ENCODE measurements around the gene SCN5A. TPM values are rescaled to one million over a fixed set of nuclear protein-coding genes. Genes with fewer than 3 reads are reported as not detected.

Gene SCN5A
- total and polyA plus RNA-seq, 2 of the 13 experiments (the other 11 are each of a cell fraction or from before 2014, with no cell fraction given): 0.22 TPM; not detected in 1

GRCh38 chr3:38652934-38653333 is 3.4 kb upstream of the SCN5A start (continued):
- TF ChIP-seq HIC2 (CRISPR knock-in tag; IDR thresholded peaks at IDR 0.05; ENCODE audit: low read depth) (no peak), ZFP62 (CRISPR knock-in tag; IDR thresholded peaks at IDR 0.05) (no peak)

GRCh38 chr3:38651153-38651789 is 1.8 kb upstream of the SCN5A start:
- Histone ChIP-seq H3K4me3 (replicated peaks in 1 of 3; ENCODE audit: insufficient read depth in 1 of 3, low read depth in 2 of 3, low read length in 3 of 3) (no peak overlapping the region), H3K9ac (ENCODE audit: insufficient read depth, low read depth, low read length) (no peak overlapping the region), H4K20me1 (ENCODE audit: insufficient read depth, low read length) (no peaks in the 10 kb centered on the region), H3K27ac (ENCODE audit: extremely low read length, insufficient read depth, low read length) (no peak overlapping the region), H3K27me3 (ENCODE audit: control insufficient read depth in 1 of 2, insufficient read depth in 2 of 2, low read length in 2 of 2) (peaks cover 2 to 39% of the 10 kb centered on the region in 2 experiments), H3K79me2 (ENCODE audit: insufficient read depth, low read length) (no peaks in the 10 kb centered on the region), H3K4me2 (ENCODE audit: low read depth, low read length) (no peak overlapping the region), H3K4me1 (ENCODE audit: insufficient read depth, low read length) (peaks cover 13% of the 10 kb centered on the region), H3K36me3 (replicated peaks in 1 of 2; ENCODE audit: control insufficient read depth in 1 of 2, insufficient read depth in 2 of 2, low read length in 2 of 2) (no peaks in the 10 kb centered on the region), H2AFZ (ENCODE audit: low read length) (no peak overlapping the region), H3K9me3 (ENCODE audit: low read length) (no peaks in the 10 kb centered on the region)
- FAIRE-seq (peak; percentile 86), DNase-seq (ENCODE audit: low spot score) (peak; percentile 45), ATAC-seq (peak; percentile 71)
- BruUV-seq (replicated peaks): no TSS peak
- intact Hi-C loops (cut with micrococcal nuclease; ENCODE audit: unreplicated experiment) (loop anchor here (1.0 to 10.0 kb wide), 2 partner anchors 130 to 1156 kb away; no protein-coding TSS in a partner anchor), in situ Hi-C loops (cut with HindIII; ENCODE audit: extremely low pct_ligation_motif_present, low pct_unique_long_range_greater_than_20kb) (no loop called here)
- ChIA-PET POLR2A (no interaction called here), CTCF (ENCODE audit: low intra/inter-chr PET ratio, low total read pairs) (interaction anchor here (2.0 kb wide), 1 partner anchor 130 kb away, joined by 15 read pairs; no protein-coding TSS in a partner anchor)
- 47% methylated on average over 14 of the region's 19 CpGs for WGBS (ENCODE audit: low lambda C conversion rate)
- peak; percentile 54; the same call in 1 of the 2 replicates for TF ChIP-seq RAD21 (CRISPR knock-in tag; IDR thresholded peaks at IDR 0.05)
- no peak for TF ChIP-seq HOXA5 (CRISPR knock-in tag; IDR thresholded peaks at IDR 0.05)
- 0 out of 2 replicates have a peak, but pooled peaks have one; percentile 51 for TF ChIP-seq CBX5 (CRISPR knock-in tag; IDR thresholded peaks at IDR 0.05; ENCODE audit: borderline replicate concordance)
- TF ChIP-seq MED1 (CRISPR knock-in tag; IDR thresholded peaks at IDR 0.05): no peak
- peak; percentile 80 for TF ChIP-seq BHLHE40 (IDR thresholded peaks at IDR 0.05; ENCODE audit: low read length)
- no peak for TF ChIP-seq AGO2 (optimal IDR thresholded peaks at IDR 0.05; ENCODE audit: low read depth, low read length)
- 0 out of 2 replicates have a peak, but pooled peaks have one; percentile 19 for TF ChIP-seq SP4 (CRISPR knock-in tag; IDR thresholded peaks at IDR 0.05)
- peak; percentile 41; the same call in 1 of the 2 replicates for TF ChIP-seq ZNF687 (CRISPR knock-in tag; IDR thresholded peaks at IDR 0.05)
- TF ChIP-seq ZNF326 (CRISPR knock-in tag; IDR thresholded peaks at IDR 0.05; ENCODE audit: borderline replicate concordance): no peak
- TF ChIP-seq CTCF (CRISPR knock-in tag; IDR thresholded peaks at IDR 0.05): peak; percentile 91
- no peak for TF ChIP-seq ZNF891 (CRISPR knock-in tag; IDR thresholded peaks at IDR 0.05)
- no peak for TF ChIP-seq PAWR (CRISPR knock-in tag; IDR thresholded peaks at IDR 0.05; ENCODE audit: borderline replicate concordance)
- TF ChIP-seq ZNF660 (CRISPR knock-in tag; IDR thresholded peaks at IDR 0.05; ENCODE audit: borderline replicate concordance, low read depth): no peak
- TF ChIP-seq KLF9 (CRISPR knock-in tag; IDR thresholded peaks at IDR 0.05; ENCODE audit: low read depth): no peak
